ENCODE data around the gene TRAPPC2L. TPM values are rescaled to one million over a fixed set of nuclear protein-coding genes. Genes with fewer than 3 reads are reported as not detected.

The TRAPPC2L gene
- total RNA-seq, 5 donors from 2014 or later (not counting 1 experiment from before 2014, with no cell fraction given): 45.6 to 61.1 (median 57.5) TPM

DNA sequence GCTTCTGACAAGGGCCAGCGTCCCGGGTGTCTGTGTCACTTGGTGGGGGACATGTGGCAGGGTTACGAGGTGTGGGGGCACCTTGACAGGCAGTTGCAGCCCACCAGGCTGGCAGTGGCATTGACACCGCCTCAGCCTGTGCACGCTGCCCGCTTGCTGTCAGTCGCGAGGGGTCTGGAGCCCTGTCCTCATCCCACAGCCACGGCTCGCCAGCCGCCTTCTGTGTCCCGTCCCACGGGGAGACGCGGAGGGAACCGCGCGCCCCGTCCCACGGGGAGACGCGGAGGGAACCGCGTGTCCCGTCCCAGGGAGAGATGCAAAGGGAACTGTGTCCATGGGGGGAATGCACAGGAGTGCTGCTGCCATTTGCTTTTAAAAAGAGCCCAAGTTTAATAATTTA, 6.0 kb downstream of the TRAPPC2L start:
- Histone ChIP-seq H3K27ac (ENCODE audit: low read length) (no peak overlapping the region), H3K36me3 (ENCODE audit: control insufficient read depth in 2 of 2, extremely low read depth in 1 of 2, insufficient read depth in 1 of 2, low read length in 1 of 2) (peaks cover 4 to 43% of the 10 kb centered on the region in 2 donors), H3K4me3 (ENCODE audit: control insufficient read depth in 1 of 2, extremely low read depth in 1 of 2, low read length in 1 of 2) (no peak overlapping the region), H3K27me3 (replicated peaks in 1 of 2; ENCODE audit: control insufficient read depth in 2 of 2, extremely low read depth in 1 of 2, insufficient read depth in 2 of 2, low read length in 1 of 2) (peaks cover 0 to 8% of the 10 kb centered on the region in 2 experiments), H3K4me1 (ENCODE audit: control insufficient read depth in 1 of 2, extremely low read depth in 1 of 2, insufficient read depth in 2 of 2, low read length in 2 of 2) (peaks cover 4 to 7% of the 10 kb centered on the region in 2 experiments), H3K9me3 (no peaks in the 10 kb centered on the region)
- Mint-ChIP-seq H3K27me3 (no peaks in the 10 kb centered on the region), H3K27ac (no peak overlapping the region), H3K4me1 (peaks cover 8 to 15% (median 11%) of the 10 kb centered on the region in 3 donors), H3K36me3 (peaks cover 14% of the 10 kb centered on the region), H3K4me3 (no peak overlapping the region), H3K9me3 (no peaks in the 10 kb centered on the region)
- ChIA-PET CTCF (no interaction called here), POLR2A (no interaction called here)
- WGBS (ENCODE audit: insufficient coverage): 86% methylated on average over 5 of the region's 25 CpGs
- ATAC-seq (replicated peaks in 1 of 4) (no peak), DNase-seq (no peak)

- POLR2A ChIA-PET: no interaction called here
- 74% methylated on average over 8 of the region's 13 CpGs for WGBS (ENCODE audit: insufficient coverage)
Measured at GRCh38 chr16:88863426-88863825, 6.5 kb downstream of the TRAPPC2L start.

GRCh38 chr16:88864099-88864498, 7.2 kb downstream of the TRAPPC2L start:
- ChIA-PET POLR2A (no interaction called here), CTCF (no interaction called here)
- H3K4me1 Mint-ChIP-seq: peaks cover 0 to 4% (median 2%) of the 10 kb centered on the region in 3 donors
- H3K27ac Mint-ChIP-seq: no peak overlapping the region
- no peak for DNase-seq
- Histone ChIP-seq H3K4me1 (ENCODE audit: control insufficient read depth in 1 of 2, extremely low read depth in 1 of 2, insufficient read depth in 2 of 2, low read length in 2 of 2) (no peaks in the 10 kb centered on the region), H3K27me3 (replicated peaks in 1 of 2; ENCODE audit: control insufficient read depth in 2 of 2, extremely low read depth in 1 of 2, insufficient read depth in 2 of 2, low read length in 1 of 2) (peaks cover 0 to 10% of the 10 kb centered on the region in 2 experiments), H3K27ac (ENCODE audit: low read length) (no peak overlapping the region), H3K9me3 (no peaks in the 10 kb centered on the region), H3K36me3 (ENCODE audit: control insufficient read depth in 2 of 2, extremely low read depth in 1 of 2, insufficient read depth in 1 of 2, low read length in 1 of 2) (peaks cover 4 to 37% of the 10 kb centered on the region in 2 donors), H3K4me3 (ENCODE audit: control insufficient read depth in 1 of 2, extremely low read depth in 1 of 2, low read length in 1 of 2) (no peak overlapping the region)
- 98% methylated on average over 8 of the region's 15 CpGs for WGBS (ENCODE audit: insufficient coverage)
- no peaks in the 10 kb centered on the region for H3K9me3 Mint-ChIP-seq
- H3K4me3 Mint-ChIP-seq: no peak overlapping the region
- ATAC-seq (replicated peaks in 1 of 4): no peak
- H3K27me3 Mint-ChIP-seq: peaks cover 0 to 6% of the 10 kb centered on the region in 2 donors
- H3K36me3 Mint-ChIP-seq: peaks cover 14% of the 10 kb centered on the region

More at GRCh38 chr16:88863426-88863825, 6.5 kb downstream of the TRAPPC2L start:
- H3K36me3 Mint-ChIP-seq: peaks cover 14% of the 10 kb centered on the region
- peaks cover 3 to 10% (median 7%) of the 10 kb centered on the region in 3 donors for H3K4me1 Mint-ChIP-seq
- peaks cover 0 to 8% of the 10 kb centered on the region in 2 experiments for H3K27me3 ChIP-seq (replicated peaks in 1 of 2; ENCODE audit: control insufficient read depth in 2 of 2, extremely low read depth in 1 of 2, insufficient read depth in 2 of 2, low read length in 1 of 2)
- no peak for DNase-seq
- peaks cover 0 to under 1% of the 10 kb centered on the region in 2 donors for H3K27me3 Mint-ChIP-seq
- no peaks in the 10 kb centered on the region for H3K9me3 Mint-ChIP-seq
- no peaks in the 10 kb centered on the region for H3K9me3 ChIP-seq
- ATAC-seq (replicated peaks in 1 of 4): no peak
- H3K4me3 Mint-ChIP-seq: no peak overlapping the region
- H3K27ac ChIP-seq (ENCODE audit: low read length): no peak overlapping the region
- peaks cover 0 to 2% of the 10 kb centered on the region in 2 experiments for H3K4me1 ChIP-seq (ENCODE audit: control insufficient read depth in 1 of 2, extremely low read depth in 1 of 2, insufficient read depth in 2 of 2, low read length in 2 of 2)
- CTCF ChIA-PET: no interaction called here
- H3K27ac Mint-ChIP-seq: no peak overlapping the region
- peaks cover 4 to 43% of the 10 kb centered on the region in 2 donors for H3K36me3 ChIP-seq (ENCODE audit: control insufficient read depth in 2 of 2, extremely low read depth in 1 of 2, insufficient read depth in 1 of 2, low read length in 1 of 2)
- H3K4me3 ChIP-seq (ENCODE audit: control insufficient read depth in 1 of 2, extremely low read depth in 1 of 2, low read length in 1 of 2): no peak overlapping the region

GRCh38 chr16:88864521-88864920, 7.6 kb downstream of the TRAPPC2L start:
- Histone ChIP-seq H3K9me3 (no peaks in the 10 kb centered on the region), H3K27me3 (replicated peaks in 1 of 2; ENCODE audit: control insufficient read depth in 2 of 2, extremely low read depth in 1 of 2, insufficient read depth in 2 of 2, low read length in 1 of 2) (peaks cover 0 to 14% of the 10 kb centered on the region in 2 experiments), H3K27ac (ENCODE audit: low read length) (no peak overlapping the region), H3K36me3 (ENCODE audit: control insufficient read depth in 2 of 2, extremely low read depth in 1 of 2, insufficient read depth in 1 of 2, low read length in 1 of 2) (peaks cover 4 to 33% of the 10 kb centered on the region in 2 donors), H3K4me1 (ENCODE audit: control insufficient read depth in 1 of 2, extremely low read depth in 1 of 2, insufficient read depth in 2 of 2, low read length in 2 of 2) (no peaks in the 10 kb centered on the region), H3K4me3 (ENCODE audit: control insufficient read depth in 1 of 2, extremely low read depth in 1 of 2, low read length in 1 of 2) (no peak overlapping the region)
- Mint-ChIP-seq H3K9me3 (no peaks in the 10 kb centered on the region), H3K27ac (no peak overlapping the region), H3K4me3 (no peak overlapping the region), H3K27me3 (peaks cover 0 to 9% of the 10 kb centered on the region in 2 donors), H3K4me1 (peaks cover 0 to 2% (median 0%) of the 10 kb centered on the region in 3 donors), H3K36me3 (peaks cover 14% of the 10 kb centered on the region)
- ATAC-seq (replicated peaks in 1 of 4) (peak in 1 of 4 experiments; percentile 20), DNase-seq (no peak)
- ChIA-PET CTCF (no interaction called here), POLR2A (no interaction called here)
- 92% methylated on average over 11 of the region's 18 CpGs for WGBS (ENCODE audit: insufficient coverage)

DNA sequence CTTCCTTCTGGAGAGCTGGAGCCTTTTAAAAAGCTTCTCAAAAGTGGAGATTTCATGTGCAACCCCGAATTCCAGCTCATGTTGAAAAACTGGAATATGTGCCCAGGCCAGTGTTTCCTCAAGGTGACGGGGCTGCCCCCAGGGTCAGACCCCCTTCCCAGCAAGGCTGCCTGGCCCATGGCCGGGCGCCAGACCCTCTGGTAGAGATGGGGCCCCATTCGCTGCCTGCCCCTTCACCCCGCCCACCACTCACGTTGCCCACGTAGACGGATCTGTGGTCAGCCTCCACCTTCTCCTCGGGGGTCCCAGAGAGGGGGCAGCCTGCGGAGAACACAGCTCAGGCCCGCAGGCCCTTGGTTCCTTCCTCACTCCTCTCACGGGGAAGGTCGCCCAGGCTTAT, 8.4 kb downstream of the TRAPPC2L start:
- 87% methylated on average over 8 of the region's 14 CpGs for WGBS (ENCODE audit: insufficient coverage)
- Histone ChIP-seq H3K27ac (ENCODE audit: low read length) (no peak overlapping the region), H3K27me3 (replicated peaks in 1 of 2; ENCODE audit: control insufficient read depth in 2 of 2, extremely low read depth in 1 of 2, insufficient read depth in 2 of 2, low read length in 1 of 2) (peaks cover 0 to 20% of the 10 kb centered on the region in 2 experiments), H3K9me3 (no peaks in the 10 kb centered on the region), H3K4me3 (ENCODE audit: control insufficient read depth in 1 of 2, extremely low read depth in 1 of 2, low read length in 1 of 2) (no peak overlapping the region), H3K36me3 (ENCODE audit: control insufficient read depth in 2 of 2, extremely low read depth in 1 of 2, insufficient read depth in 1 of 2, low read length in 1 of 2) (peaks cover 4 to 25% of the 10 kb centered on the region in 2 donors), H3K4me1 (ENCODE audit: control insufficient read depth in 1 of 2, extremely low read depth in 1 of 2, insufficient read depth in 2 of 2, low read length in 2 of 2) (no peaks in the 10 kb centered on the region)
- no peak for DNase-seq
- no peaks in the 10 kb centered on the region for H3K4me1 Mint-ChIP-seq
- ChIA-PET CTCF (no interaction called here), POLR2A (interaction anchor here in 1 of 2 donors (0.6 kb wide), 1 partner anchor 265 kb away, joined by 3 read pairs; no protein-coding TSS in a partner anchor)
- H3K9me3 Mint-ChIP-seq: no peaks in the 10 kb centered on the region
- H3K27ac Mint-ChIP-seq: no peak overlapping the region
- H3K4me3 Mint-ChIP-seq: no peak overlapping the region
- peaks cover 0 to 17% of the 10 kb centered on the region in 2 donors for H3K27me3 Mint-ChIP-seq
- no peak for ATAC-seq (replicated peaks in 1 of 4)
- peaks cover 11% of the 10 kb centered on the region for H3K36me3 Mint-ChIP-seq

GRCh38 chr16:88865742-88866141, 8.8 kb downstream of the TRAPPC2L start:
- WGBS (ENCODE audit: insufficient coverage): 89% methylated on average over 12 of the region's 15 CpGs
- Histone ChIP-seq H3K27ac (ENCODE audit: low read length) (no peak overlapping the region), H3K27me3 (replicated peaks in 1 of 2; ENCODE audit: control insufficient read depth in 2 of 2, extremely low read depth in 1 of 2, insufficient read depth in 2 of 2, low read length in 1 of 2) (peaks cover 0 to 25% of the 10 kb centered on the region in 2 experiments), H3K9me3 (no peaks in the 10 kb centered on the region), H3K36me3 (ENCODE audit: control insufficient read depth in 2 of 2, extremely low read depth in 1 of 2, insufficient read depth in 1 of 2, low read length in 1 of 2) (peaks cover 4 to 21% of the 10 kb centered on the region in 2 donors), H3K4me1 (ENCODE audit: control insufficient read depth in 1 of 2, extremely low read depth in 1 of 2, insufficient read depth in 2 of 2, low read length in 2 of 2) (no peaks in the 10 kb centered on the region), H3K4me3 (ENCODE audit: control insufficient read depth in 1 of 2, extremely low read depth in 1 of 2, low read length in 1 of 2) (no peak overlapping the region)
- DNase-seq (no peak), ATAC-seq (replicated peaks in 1 of 4) (no peak)
- ChIA-PET CTCF (no interaction called here), POLR2A (interaction anchor here in 1 of 2 donors (0.6 kb wide), 1 partner anchor 265 kb away, joined by 3 read pairs; no protein-coding TSS in a partner anchor)
- H3K36me3 Mint-ChIP-seq: peaks cover 10% of the 10 kb centered on the region
- H3K9me3 Mint-ChIP-seq: no peaks in the 10 kb centered on the region
- H3K27me3 Mint-ChIP-seq: peaks cover 3 to 21% of the 10 kb centered on the region in 2 donors
- no peak overlapping the region for H3K27ac Mint-ChIP-seq
- peaks cover 0 to 3% (median 3%) of the 10 kb centered on the region in 3 donors for H3K4me1 Mint-ChIP-seq
- no peak overlapping the region for H3K4me3 Mint-ChIP-seq

All from T-cell (primary cell).